DND-41 (cell line): ENCODE measurements around the gene POLR2M.

Experiments used
- ATAC-seq: fragments of 200-7000 bp; cut with Tn5 transposase; 3 replicates; pipeline ENCODE4 v1.9.1; 2021; ENCODE audit warnings: low read depth; ENCODE audit not compliant: insufficient read depth
- DNase-seq: peaks from one replicate; pipeline ENCODE4 v3.0.0-alpha.2; 2020
- H2AFZ ChIP-seq: 2 replicates; pipeline ENCODE4 v1.6.0; 2012; ENCODE audit warnings: low read depth, low read length
- H3K27ac ChIP-seq: 2 replicates; pipeline ENCODE4 v1.5.1; 2012; ENCODE audit warnings: low read length, inconsistent platforms
- H3K27me3 ChIP-seq: fragments of 200-600 bp; sonication (generic); 2 replicates; pipeline ENCODE4 v1.6.0; 2012; ENCODE audit warnings: low read length, mild to moderate bottlenecking, inconsistent platforms; ENCODE audit not compliant: insufficient read depth, poor library complexity
- H3K36me3 ChIP-seq: 2 replicates; pipeline ENCODE4 v1.5.1; 2012; ENCODE audit warnings: low read length, inconsistent platforms; ENCODE audit not compliant: insufficient read depth
- H3K4me1 ChIP-seq: 2 replicates; pipeline ENCODE4 v1.5.1; 2012; ENCODE audit warnings: mild to moderate bottlenecking, low read length; ENCODE audit not compliant: insufficient read depth
- H3K4me2 ChIP-seq: 2 replicates; pipeline ENCODE4 v1.6.0; 2012; ENCODE audit warnings: mild to moderate bottlenecking, moderate library complexity, low read length, inconsistent platforms; ENCODE audit not compliant: insufficient read depth
- H3K4me3 ChIP-seq, 2 experiments: fragments of 200-600 bp in 1 of 2; shearing (Covaris generic) in 1 of 2; 2 replicates each; pipeline ENCODE4 v1.5.1; 2012 to 2016; ENCODE audit warnings: inconsistent platforms in 2 of 2, low read length in 2 of 2, mild to moderate bottlenecking in 2 of 2, low read depth in 1 of 2, moderate library complexity in 1 of 2
- H3K79me2 ChIP-seq: 2 replicates; pipeline ENCODE4 v1.6.0; 2012; ENCODE audit warnings: low read length, inconsistent platforms; ENCODE audit not compliant: insufficient read depth
- H3K9ac ChIP-seq: 2 replicates; pipeline ENCODE4 v1.6.0; 2012; ENCODE audit warnings: low read depth, mild to moderate bottlenecking, inconsistent platforms, low read length, moderate library complexity
- H3K9me3 ChIP-seq: 2 replicates; pipeline ENCODE4 v1.5.1; 2012; ENCODE audit warnings: low read length, moderate library complexity, mild to moderate bottlenecking, inconsistent platforms; ENCODE audit not compliant: insufficient read depth, severe bottlenecking
- H4K20me1 ChIP-seq: 2 replicates; pipeline ENCODE4 v1.6.0; 2012; ENCODE audit warnings: low read length; ENCODE audit not compliant: insufficient read depth
- CTCF ChIP-seq: IDR thresholded peaks from 2 replicates; pipeline ENCODE4 v1.5.1; 2012; ENCODE audit warnings: borderline replicate concordance, low read length, moderate library complexity, mild to moderate bottlenecking; ENCODE audit not compliant: poor library complexity, severe bottlenecking; ENCODE audit errors: extremely low read depth
- EZH2 ChIP-seq: IDR thresholded peaks from 3 replicates; pipeline ENCODE4 v1.6.1; 2012; ENCODE audit warnings: borderline replicate concordance, low read depth, mild to moderate bottlenecking, moderate library complexity, low read length, inconsistent platforms; ENCODE audit not compliant: severe bottlenecking

The POLR2M gene

GRCh38 chr15:57685306-57686095 is 21.0 kb upstream of the POLR2M start:
- no peak overlapping the region for H3K9ac ChIP-seq
- TF ChIP-seq EZH2: no peak
- no peak for TF ChIP-seq CTCF
- no peak for DNase-seq
- no peaks in the 10 kb centered on the region for H4K20me1 ChIP-seq
- no peaks in the 10 kb centered on the region for H3K4me1 ChIP-seq
- no peaks in the 10 kb centered on the region for H3K79me2 ChIP-seq
- H3K9me3 ChIP-seq: no peaks in the 10 kb centered on the region
- H3K4me2 ChIP-seq: no peak overlapping the region
- H3K36me3 ChIP-seq: no peaks in the 10 kb centered on the region
- H3K27ac ChIP-seq: no peak overlapping the region
- H3K4me3 ChIP-seq: no peak overlapping the region
- no peak for ATAC-seq
- H3K27me3 ChIP-seq: no peaks in the 10 kb centered on the region
- no peak overlapping the region for H2AFZ ChIP-seq

- H3K4me2 ChIP-seq: no peak overlapping the region
- no peaks in the 10 kb centered on the region for H3K79me2 ChIP-seq
- no peaks in the 10 kb centered on the region for H3K9me3 ChIP-seq
- ATAC-seq (no peak), DNase-seq (no peak)
- no peak overlapping the region for H3K4me3 ChIP-seq
- H3K9ac ChIP-seq: no peak overlapping the region
- H3K36me3 ChIP-seq: no peaks in the 10 kb centered on the region
- TF ChIP-seq CTCF (no peak), EZH2 (no peak)
- no peak overlapping the region for H2AFZ ChIP-seq
- H3K27me3 ChIP-seq: no peaks in the 10 kb centered on the region
- H3K27ac ChIP-seq: no peak overlapping the region
- no peaks in the 10 kb centered on the region for H3K4me1 ChIP-seq
- no peaks in the 10 kb centered on the region for H4K20me1 ChIP-seq
Observed at GRCh38 chr15:57686657-57687056, 19.9 kb upstream of the POLR2M start.

GRCh38 chr15:57690341-57690966 is 16.1 kb upstream of the POLR2M start:
- H3K4me1 ChIP-seq: no peaks in the 10 kb centered on the region
- no peak overlapping the region for H3K27ac ChIP-seq
- no peak overlapping the region for H2AFZ ChIP-seq
- no peaks in the 10 kb centered on the region for H3K9me3 ChIP-seq
- H3K4me2 ChIP-seq: no peak overlapping the region
- ATAC-seq (no peak), DNase-seq (no peak)
- H4K20me1 ChIP-seq: no peaks in the 10 kb centered on the region
- H3K27me3 ChIP-seq: peaks cover 9% of the 10 kb centered on the region
- no peaks in the 10 kb centered on the region for H3K36me3 ChIP-seq
- TF ChIP-seq EZH2 (no peak), CTCF (no peak)
- no peak overlapping the region for H3K9ac ChIP-seq
- no peak overlapping the region for H3K4me3 ChIP-seq
- H3K79me2 ChIP-seq: no peaks in the 10 kb centered on the region
